HG02870 (cell line): ENCODE data around the gene MAP4K2.

Source experiments
- ATAC-seq: cut with Tn5 transposase; IDR thresholded peaks from one replicate; pipeline ENCODE4 v1.9.1; 2021; ENCODE audit warnings: mild to moderate bottlenecking, moderate library complexity; ENCODE audit not compliant: unreplicated experiment

The MAP4K2 gene

DNA sequence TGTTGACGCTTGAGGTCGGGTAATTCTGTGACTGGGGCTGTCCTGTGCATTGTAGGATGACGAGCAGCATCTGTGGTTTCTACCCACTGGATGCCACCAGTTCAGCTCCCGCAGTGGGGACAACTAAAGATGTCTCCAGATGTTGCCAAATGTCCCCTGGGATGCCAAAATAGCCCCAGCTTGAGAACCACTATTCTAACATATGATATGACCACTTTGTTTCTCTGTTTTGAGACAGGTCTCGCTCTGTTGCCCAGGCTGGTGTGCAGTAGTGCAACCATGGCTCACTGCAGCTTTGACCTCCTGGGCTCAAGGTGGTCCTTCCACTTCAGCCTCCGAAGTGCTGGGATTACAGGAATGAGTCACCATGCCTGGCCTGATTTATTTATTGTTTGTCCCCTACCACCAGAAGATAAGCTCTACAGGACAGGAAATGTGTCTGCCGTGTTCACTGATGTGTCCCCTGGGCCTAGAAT lies 11.7 kb upstream of the MAP4K2 start:
- ATAC-seq = no peak

- ATAC-seq = no peak
Measured at GRCh38 chr11:64813826-64814225, 10.8 kb upstream of the MAP4K2 start.

DNA sequence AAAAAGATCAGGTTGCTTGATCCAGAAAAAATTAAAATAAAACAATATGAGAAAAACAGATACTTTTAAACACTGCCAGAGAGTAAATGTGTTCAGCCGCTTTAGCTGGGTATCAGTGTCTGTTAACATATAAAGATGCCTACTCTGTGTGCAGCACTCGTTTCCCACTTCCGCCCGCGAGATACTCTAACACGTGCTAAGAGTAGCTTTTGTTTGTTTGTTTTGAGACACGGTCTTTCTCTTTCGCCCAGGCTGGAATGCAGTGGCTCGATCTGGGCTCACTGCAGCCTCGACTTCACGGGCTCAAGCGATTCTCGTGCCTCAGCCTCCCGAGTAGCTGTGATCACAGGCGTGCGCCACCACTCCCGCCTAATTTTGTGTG lies 7.9 kb upstream of the MAP4K2 start:
- peak; percentile 19 for ATAC-seq

- ATAC-seq = peak; percentile 80
Measured at GRCh38 chr11:64810271-64810890, 7.4 kb upstream of the MAP4K2 start, which contains the start of gene MEN1. MEN1 (minus strand) TSS chr11:64810551; CDS start chr11:64810109, 442 bp downstream.

DNA sequence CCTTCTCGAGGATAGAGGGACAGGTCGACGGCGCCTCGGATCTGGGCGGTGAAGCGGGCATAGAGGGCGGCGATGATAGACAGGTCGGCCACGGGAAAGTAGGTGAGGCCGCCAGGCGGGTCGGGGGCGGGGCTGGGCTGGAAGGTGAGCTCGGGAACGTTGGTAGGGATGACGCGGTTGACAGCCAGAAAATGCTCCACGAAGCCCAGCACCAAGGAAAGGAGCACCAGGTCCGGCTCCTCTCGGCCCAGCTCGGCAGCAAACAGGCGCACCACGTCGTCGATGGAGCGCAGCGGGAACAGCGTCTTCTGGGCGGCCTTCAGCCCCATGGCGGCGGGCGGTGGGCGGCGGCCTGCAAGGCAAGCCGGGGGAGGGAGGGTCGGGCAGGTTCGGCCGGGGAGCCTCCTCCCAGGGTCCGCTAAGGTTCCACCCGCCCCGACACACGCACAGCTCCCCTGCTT lies 6.8 kb upstream of the MAP4K2 start:
- no peak for ATAC-seq

DNA sequence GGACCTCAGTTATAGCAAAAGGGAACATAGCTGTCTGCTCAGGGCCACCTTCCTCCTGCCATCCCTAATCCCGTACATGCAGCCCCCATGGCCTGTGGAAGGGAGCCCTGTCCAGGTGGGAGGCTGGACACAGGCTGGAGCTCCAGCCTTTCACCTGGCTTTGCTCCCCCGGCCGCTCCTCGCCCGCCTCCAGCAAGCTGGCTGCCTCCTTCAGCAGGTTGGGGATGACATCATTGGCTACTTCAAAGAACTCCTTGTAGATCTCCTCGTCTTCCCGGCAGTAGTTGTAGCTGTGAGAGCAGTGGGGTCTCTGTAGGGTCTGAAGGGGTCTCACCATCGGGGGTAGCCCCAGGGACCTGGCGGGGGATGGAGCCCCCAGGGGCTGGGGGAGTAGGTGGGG lies 2.5 kb upstream of the MAP4K2 start:
- no peak for ATAC-seq

- ATAC-seq = no peak
Measured at GRCh38 chr11:64804346-64805210, 1.6 kb upstream of the MAP4K2 start.

DNA sequence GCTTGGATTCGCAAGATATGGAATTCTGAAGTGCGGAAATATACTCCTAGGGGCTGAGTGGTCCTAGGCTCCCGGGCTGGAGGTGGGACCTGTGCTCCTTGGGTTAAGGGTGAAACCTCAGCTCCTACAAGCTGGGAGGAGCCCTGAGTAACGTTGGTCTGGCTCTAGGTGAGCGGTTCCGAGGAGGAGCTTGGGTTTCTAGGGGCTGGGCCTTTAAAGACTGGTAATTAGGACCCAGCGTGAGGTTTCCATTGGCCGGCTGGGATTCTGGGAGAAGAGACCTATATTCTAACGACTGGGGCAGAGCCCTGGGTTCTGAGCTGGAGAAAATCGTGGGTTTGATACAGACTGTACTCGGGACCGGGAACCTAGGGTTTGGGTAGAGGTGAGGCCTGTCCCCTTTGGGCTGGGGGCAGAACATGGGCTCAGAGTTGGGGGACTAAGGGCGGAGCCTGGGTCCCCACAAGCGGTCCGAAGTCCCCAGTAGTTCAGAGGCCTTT lies 882 bp upstream of the MAP4K2 start:
- no peak for ATAC-seq

DNA sequence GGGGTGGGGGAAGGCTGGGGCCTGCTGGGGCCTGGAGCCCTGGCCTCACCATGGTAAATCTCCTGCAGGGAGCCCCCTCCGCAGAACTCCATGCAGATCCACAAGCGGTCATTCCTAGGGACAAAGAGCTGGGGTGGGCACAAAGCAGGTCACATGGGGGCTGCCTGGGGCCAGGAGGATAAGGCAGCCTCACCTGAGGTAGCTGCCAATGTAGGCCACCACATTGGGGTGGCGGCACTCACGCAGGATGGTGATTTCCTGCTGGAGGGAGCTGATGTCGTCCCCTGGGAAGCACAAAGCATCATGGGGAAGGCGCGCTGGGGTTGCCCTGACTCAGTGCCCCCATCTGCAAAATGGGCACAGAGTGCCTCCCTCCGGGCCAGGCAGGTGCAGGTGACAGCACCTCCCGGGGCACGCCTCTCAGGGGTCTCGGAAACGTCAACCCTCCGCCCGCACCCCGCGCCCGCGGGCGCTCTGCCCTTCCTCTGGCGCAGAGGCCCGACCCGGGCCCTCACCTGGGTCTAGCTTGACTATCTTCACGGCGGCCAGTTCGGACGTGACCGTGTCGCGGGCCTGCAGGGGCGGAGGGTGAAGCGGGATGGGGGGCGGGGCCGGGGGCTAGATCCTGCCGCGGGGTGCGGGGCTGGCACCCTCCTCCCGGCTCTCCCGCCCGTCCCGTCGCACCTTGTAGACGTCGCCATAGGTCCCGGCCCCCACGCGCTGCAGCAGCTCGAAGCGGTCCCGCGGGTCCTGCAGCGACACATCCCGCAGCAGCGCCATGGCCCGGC lies 450 bp downstream of the MAP4K2 start:
- no peak for ATAC-seq

DNA sequence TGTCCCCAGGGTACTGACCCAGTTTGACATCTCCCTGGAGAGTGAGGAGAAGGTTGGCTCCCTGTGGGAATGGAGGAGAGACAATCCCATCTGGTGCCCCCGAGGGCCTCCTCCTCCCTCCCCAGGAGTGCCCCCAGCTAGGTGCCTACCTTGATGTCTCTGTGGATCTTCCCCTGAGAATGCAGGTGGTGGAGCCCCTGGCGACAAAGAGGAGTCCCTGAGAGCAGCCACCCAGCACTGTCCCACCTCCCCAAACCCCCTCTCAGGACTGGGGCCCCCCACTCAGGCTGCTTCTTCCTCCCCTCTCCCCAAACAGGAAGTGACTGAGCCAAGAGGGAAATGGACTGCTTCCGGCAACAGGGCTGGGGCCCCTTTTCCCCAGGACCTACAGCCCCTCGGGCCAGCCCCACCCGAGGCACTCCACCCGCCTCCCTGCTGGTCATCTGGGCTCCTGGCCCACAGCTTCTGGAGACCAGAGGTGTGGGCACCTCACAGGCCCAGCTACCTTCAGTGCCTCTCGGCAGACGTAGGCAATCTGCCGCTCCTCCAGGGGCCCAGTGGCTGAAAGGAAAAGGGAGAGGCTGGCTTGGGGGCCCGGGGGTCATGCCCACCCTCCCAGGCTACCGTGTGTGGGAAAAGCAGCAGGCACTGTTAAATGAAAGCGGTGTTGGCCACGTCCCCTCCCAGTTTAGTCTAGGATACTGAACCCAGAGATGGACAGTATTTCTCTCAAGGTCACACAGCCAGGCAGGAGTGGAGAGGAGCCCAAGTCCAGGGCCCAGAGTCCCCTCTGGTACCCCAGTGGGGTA lies 1.2 kb downstream of the MAP4K2 start:
- ATAC-seq = no peak

DNA sequence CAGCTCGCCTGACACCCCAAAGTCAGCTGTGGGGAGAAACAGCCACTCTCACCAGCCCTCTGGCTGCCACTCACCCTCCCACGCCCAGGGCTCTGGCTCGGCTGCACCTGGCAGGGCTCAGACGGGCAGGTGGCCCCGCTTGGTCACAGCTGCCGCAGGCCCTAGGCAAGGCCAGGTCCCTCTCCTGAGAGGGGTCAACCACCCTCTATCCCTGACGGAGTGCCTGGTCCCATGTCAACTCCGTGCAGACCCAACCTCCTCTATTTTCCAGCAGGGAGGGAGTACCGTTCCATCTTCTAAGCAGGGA lies 1.9 kb downstream of the MAP4K2 start:
- ATAC-seq = no peak

DNA sequence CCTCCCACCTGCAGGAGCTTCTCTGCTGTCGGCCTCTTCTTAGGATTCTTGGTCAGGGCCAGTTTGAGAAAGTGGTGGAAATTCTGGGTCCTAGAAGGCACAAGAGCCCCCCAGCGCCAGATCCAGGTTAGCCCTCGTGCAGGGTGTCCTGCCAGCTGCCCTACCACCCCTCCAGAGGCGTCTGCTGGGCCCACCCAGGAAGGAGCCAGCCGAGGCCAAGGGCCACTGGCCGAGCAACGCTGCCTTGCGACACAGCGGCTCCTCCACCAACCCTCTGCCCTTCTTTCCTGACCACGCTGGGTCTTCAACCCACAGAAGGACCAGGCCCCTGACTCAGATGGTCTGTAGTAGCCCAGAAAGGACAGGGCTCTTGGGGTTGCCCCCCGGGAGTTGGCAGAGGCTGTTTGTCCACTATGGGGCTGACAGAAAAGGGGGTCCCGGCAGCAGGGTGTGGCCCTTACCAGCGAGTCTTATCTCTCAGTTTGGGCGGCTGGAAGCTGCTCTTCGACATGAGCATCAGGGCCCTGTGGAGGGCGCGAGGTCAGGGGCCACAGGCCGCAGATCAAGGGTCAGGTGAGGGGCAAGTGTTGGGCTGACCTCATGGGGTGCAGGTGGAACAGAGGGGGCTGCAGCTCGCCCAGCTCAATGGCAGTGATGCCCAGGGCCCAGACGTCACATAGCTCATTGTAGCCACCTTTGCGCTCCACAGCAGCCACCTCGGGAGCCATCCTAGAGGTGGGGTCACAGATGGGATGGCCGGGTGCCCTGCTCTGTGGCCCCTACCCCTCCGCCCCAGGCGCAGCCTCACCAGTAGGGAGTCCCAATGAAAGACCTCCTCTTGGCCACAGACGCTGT lies 2.5 kb downstream of the MAP4K2 start:
- ATAC-seq = no peak

- ATAC-seq = no peak
Measured at GRCh38 chr11:64799623-64800302, 3.3 kb downstream of the MAP4K2 start.

DNA sequence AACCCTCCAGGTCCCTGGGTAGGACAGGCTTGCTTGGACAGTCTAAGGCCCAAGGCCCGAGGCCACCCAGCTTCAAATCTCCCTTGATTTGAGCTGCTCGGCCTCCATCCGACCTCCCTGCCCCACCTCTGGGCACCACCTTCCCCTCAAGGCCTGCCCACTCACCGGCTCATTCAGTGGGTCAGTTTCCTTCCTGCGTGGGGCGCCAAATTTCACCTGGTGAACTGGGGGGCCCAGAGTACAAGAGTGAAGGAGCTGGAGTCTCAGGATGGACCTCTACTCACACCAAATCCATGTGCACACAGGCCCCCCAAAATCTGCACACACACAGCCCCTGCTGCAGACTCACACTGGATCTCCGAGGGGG lies 3.8 kb downstream of the MAP4K2 start:
- no peak for ATAC-seq

DNA sequence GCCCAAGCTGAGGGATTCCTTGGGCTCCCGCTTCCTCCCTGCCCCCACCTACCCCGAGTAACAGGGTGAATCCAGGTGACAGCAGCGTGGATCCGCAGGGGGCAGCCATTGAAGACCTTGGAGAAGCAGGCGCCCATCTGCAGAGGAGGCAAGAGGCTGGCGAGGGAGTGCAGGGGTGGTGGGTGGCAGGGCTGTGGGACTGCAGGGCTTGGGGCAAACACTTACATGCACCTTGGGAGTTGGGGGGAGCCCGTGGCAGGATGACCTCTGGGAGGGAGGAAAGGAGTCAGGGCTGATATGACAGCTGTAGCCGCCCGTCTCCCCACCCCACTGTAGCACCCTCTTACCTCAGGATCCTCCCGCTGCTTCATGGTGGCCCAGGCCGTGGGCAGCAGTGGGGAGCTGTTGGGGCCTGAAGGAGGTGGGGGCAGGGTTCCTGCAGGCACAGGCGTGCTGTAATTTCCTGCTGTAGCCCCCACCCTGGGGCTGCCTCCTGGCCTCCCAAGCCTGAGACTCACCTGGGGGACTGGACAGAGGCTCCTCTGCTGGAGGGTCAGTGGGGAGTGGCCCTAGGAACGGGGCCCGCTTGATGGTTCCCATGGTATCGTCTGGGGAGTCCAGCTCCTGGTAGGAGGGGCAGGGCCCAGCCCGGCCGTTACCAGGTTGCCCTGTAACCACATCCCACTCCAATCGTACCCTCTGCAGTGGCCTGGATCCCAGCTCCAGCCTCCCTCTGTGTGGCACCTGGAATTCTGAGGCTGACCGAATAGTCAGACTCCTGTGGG lies 6.1 kb downstream of the MAP4K2 start:
- no peak for ATAC-seq

GRCh38 chr11:64796047-64796756 lies 6.8 kb downstream of the MAP4K2 start:
- ATAC-seq = no peak

DNA sequence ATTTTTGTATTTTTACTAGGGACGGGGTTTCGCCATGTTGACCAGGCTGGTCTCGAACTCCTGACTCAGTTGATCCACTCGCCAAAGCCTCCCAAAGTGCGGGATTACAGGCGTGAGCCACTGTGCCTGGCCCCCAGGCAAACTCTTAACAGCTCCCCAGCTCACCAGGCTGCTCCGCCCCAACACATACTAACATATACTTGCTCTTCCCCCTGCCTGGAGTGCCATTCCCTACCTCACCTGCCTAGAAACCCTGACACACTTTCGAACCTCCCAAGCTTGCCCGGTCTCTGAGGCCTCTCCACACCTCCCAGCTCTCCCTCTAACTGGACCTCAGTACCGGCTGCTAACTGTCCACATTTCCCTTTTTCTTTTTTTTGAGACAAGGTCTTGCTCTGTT lies 8.5 kb downstream of the MAP4K2 start:
- no peak for ATAC-seq
